ENCODE data around the gene NMNAT3. TPM values are rescaled to one million over a fixed set of nuclear protein-coding genes. Genes with fewer than 3 reads are reported as not detected.

Gene NMNAT3
- total RNA-seq, 1 experiment from 2014 or later = 4.8 TPM

DNA sequence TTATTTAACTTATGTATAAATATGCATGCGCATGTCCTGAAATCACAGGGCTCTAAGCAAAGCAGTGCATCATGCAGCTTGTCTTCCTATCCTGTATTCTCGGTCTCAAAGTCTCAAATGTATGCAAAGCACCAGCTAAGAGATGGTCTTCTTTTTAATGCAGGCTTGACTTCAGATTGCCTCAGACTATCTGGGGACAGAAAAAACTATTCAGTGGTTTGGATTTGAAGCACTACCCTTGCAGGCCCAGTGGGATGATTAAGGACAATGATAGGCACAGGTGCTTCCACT lies 18.5 kb upstream of the NMNAT3 start:
- no TSS peak for BruUV-seq (replicated peaks)

DNA sequence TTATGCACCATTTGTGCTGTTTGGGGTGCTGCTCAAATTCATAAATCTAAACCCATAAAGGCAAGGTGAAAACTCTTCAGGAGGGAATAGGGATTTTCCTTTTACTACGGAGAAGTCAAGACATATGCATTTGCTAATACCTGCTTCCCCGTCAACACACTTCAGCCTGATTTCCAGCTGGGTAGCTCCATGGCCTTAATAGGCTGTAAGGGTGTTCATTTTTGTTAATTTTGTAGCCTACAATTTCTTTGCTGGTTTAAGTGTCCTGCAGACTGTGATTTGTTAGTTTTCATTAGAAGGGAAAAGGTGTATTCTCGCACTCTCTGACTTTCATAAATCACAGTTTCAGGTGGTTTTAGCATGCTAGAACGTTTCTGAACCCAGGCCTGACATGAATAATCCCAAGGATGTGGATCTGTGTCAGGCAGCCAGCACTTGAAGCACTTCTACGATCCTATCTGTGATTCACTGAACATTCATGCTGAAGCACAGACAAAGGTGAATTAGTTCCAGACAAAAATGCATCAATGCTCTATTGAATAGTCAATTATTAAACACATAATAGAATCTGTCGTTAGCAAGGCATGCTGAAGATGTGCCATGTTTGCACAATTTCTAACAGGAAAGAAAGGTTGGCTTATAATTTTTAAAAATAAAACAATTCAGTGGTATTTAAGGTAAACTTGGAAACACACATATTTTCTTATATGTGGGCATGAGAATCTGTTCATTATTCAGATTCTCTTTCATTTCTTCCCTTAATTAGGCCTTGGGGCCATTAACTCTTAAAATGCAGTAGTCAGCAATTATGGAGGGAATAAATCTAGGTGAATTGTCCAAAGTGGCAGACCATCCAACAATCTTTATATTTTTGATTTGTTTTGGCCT lies 17.9 kb upstream of the NMNAT3 start:
- Histone ChIP-seq H2AFZ (ENCODE audit: low read length) (no peak overlapping the region), H3K79me2 (ENCODE audit: low read length) (no peaks in the 10 kb centered on the region), H3K9ac (ENCODE audit: low read length) (no peak overlapping the region), H3K9me3 (ENCODE audit: low read length) (no peaks in the 10 kb centered on the region), H3F3A (ENCODE audit: low read length, unreplicated experiment) (no peaks in the 10 kb centered on the region), H3K4me1 (ENCODE audit: insufficient read depth, low read length) (no peaks in the 10 kb centered on the region), H3K4me3 (ENCODE audit: low read length) (no peak overlapping the region), H4K20me1 (ENCODE audit: low read length) (no peaks in the 10 kb centered on the region), H3K36me3 (ENCODE audit: low read depth, low read length) (no peaks in the 10 kb centered on the region), H3K27me3 (ENCODE audit: low read length) (no peaks in the 10 kb centered on the region), H3K4me2 (ENCODE audit: low read length) (no peak overlapping the region), H3K9me2 (replicated peaks; ENCODE audit: low read length) (no peaks in the 10 kb centered on the region), H3K27ac (ENCODE audit: low read length) (no peak overlapping the region)
- POLR2A ChIA-PET (ENCODE audit: unreplicated experiment) = no interaction called here
- CTCF ChIA-PET = no interaction called here
- no peak for DNase-seq
- intact Hi-C loops (cut with micrococcal nuclease) = no loop called here
- no peak for ATAC-seq
- TF ChIP-seq, protein P1, sequence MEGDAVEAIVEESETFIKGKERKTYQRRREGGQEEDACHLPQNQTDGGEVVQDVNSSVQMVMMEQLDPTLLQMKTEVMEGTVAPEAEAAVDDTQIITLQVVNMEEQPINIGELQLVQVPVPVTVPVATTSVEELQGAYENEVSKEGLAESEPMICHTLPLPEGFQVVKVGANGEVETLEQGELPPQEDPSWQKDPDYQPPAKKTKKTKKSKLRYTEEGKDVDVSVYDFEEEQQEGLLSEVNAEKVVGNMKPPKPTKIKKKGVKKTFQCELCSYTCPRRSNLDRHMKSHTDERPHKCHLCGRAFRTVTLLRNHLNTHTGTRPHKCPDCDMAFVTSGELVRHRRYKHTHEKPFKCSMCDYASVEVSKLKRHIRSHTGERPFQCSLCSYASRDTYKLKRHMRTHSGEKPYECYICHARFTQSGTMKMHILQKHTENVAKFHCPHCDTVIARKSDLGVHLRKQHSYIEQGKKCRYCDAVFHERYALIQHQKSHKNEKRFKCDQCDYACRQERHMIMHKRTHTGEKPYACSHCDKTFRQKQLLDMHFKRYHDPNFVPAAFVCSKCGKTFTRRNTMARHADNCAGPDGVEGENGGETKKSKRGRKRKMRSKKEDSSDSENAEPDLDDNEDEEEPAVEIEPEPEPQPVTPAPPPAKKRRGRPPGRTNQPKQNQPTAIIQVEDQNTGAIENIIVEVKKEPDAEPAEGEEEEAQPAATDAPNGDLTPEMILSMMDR (conservative IDR thresholded peaks at IDR 0.05; ENCODE audit: low read depth, low read length) = no peak
- TF ChIP-seq EZH2phosphoT487 (IDR thresholded peaks at IDR 0.05; ENCODE audit: borderline replicate concordance, low read length) (no peak), EZH2 (IDR thresholded peaks at IDR 0.05; ENCODE audit: low read length, unreplicated experiment) (no peak)
- no TSS peak for BruUV-seq (replicated peaks)

More for the DNA sequence above, 18.5 kb upstream of the NMNAT3 start:
- intact Hi-C loops (cut with micrococcal nuclease) = no loop called here
- H3F3A ChIP-seq (ENCODE audit: low read length, unreplicated experiment) = no peaks in the 10 kb centered on the region
- no peak overlapping the region for H3K27ac ChIP-seq (ENCODE audit: low read length)
- no peak overlapping the region for H2AFZ ChIP-seq (ENCODE audit: low read length)
- TF ChIP-seq EZH2 (IDR thresholded peaks at IDR 0.05; ENCODE audit: low read length, unreplicated experiment) (no peak), EZH2phosphoT487 (IDR thresholded peaks at IDR 0.05; ENCODE audit: borderline replicate concordance, low read length) (no peak)
- TF ChIP-seq, protein P1 (conservative IDR thresholded peaks at IDR 0.05; ENCODE audit: low read depth, low read length) = no peak
- no peaks in the 10 kb centered on the region for H3K9me3 ChIP-seq (ENCODE audit: low read length)
- ATAC-seq = no peak
- no peak overlapping the region for H3K4me2 ChIP-seq (ENCODE audit: low read length)
- no peak overlapping the region for H3K9ac ChIP-seq (ENCODE audit: low read length)
- no peaks in the 10 kb centered on the region for H3K4me1 ChIP-seq (ENCODE audit: insufficient read depth, low read length)
- DNase-seq = no peak
- H3K9me2 ChIP-seq (replicated peaks; ENCODE audit: low read length) = no peaks in the 10 kb centered on the region
- CTCF ChIA-PET = no interaction called here
- no peaks in the 10 kb centered on the region for H3K36me3 ChIP-seq (ENCODE audit: low read depth, low read length)
- peaks cover 4% of the 10 kb centered on the region; the same call in 1 of the 2 replicates for H3K27me3 ChIP-seq (ENCODE audit: low read length)
- no peaks in the 10 kb centered on the region for H4K20me1 ChIP-seq (ENCODE audit: low read length)
- POLR2A ChIA-PET (ENCODE audit: unreplicated experiment) = no interaction called here
- H3K4me3 ChIP-seq (ENCODE audit: low read length) = no peak overlapping the region
- no peaks in the 10 kb centered on the region for H3K79me2 ChIP-seq (ENCODE audit: low read length)

DNA sequence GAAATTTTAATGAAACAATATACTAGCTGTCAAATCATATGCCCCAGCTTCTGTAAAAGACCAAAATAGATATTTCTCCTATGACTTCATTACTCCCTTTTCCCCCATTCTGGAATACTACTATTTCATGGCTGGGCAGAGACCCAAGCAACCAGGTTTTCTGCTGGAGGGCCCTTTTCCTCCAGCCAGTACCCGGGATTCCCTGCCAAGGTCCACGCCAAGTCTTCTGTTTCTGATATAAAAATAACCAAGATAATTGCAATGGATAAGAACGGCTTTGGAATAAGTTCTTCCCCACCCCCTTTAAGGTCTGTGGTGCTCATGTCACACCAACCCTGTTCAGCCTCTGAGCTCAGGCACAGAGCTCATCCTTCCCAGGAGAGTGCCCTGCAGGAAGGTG lies 17.2 kb upstream of the NMNAT3 start:
- H3K4me3 ChIP-seq (ENCODE audit: low read length) = no peak overlapping the region
- no peaks in the 10 kb centered on the region for H3K27me3 ChIP-seq (ENCODE audit: low read length)
- CTCF ChIA-PET = no interaction called here
- intact Hi-C loops (cut with micrococcal nuclease) = no loop called here
- H3F3A ChIP-seq (ENCODE audit: low read length, unreplicated experiment) = no peaks in the 10 kb centered on the region
- no peak overlapping the region for H2AFZ ChIP-seq (ENCODE audit: low read length)
- DNase-seq = no peak
- ATAC-seq = no peak
- no peaks in the 10 kb centered on the region for H3K79me2 ChIP-seq (ENCODE audit: low read length)
- H3K4me2 ChIP-seq (ENCODE audit: low read length) = no peak overlapping the region
- H3K9me2 ChIP-seq (replicated peaks; ENCODE audit: low read length) = no peaks in the 10 kb centered on the region
- H3K36me3 ChIP-seq (ENCODE audit: low read depth, low read length) = no peaks in the 10 kb centered on the region
- H4K20me1 ChIP-seq (ENCODE audit: low read length) = no peaks in the 10 kb centered on the region
- BruUV-seq (replicated peaks) = no TSS peak
- no peaks in the 10 kb centered on the region for H3K4me1 ChIP-seq (ENCODE audit: insufficient read depth, low read length)
- POLR2A ChIA-PET (ENCODE audit: unreplicated experiment) = no interaction called here
- H3K9me3 ChIP-seq (ENCODE audit: low read length) = no peaks in the 10 kb centered on the region
- no peak for TF ChIP-seq EZH2 (IDR thresholded peaks at IDR 0.05; ENCODE audit: low read length, unreplicated experiment)
- no peak for TF ChIP-seq EZH2phosphoT487 (IDR thresholded peaks at IDR 0.05; ENCODE audit: borderline replicate concordance, low read length)
- TF ChIP-seq, protein P1 (conservative IDR thresholded peaks at IDR 0.05; ENCODE audit: low read depth, low read length) = no peak
- no peak overlapping the region for H3K27ac ChIP-seq (ENCODE audit: low read length)
- H3K9ac ChIP-seq (ENCODE audit: low read length) = no peak overlapping the region
